Activated T-cell treated with anti-CD3 and anti-CD28 coated beads, Interleukin-2, amount 50 U/mL, for 4 hours (primary cell): ENCODE data around the gene SRP68. TPM values are rescaled to one million over a fixed set of nuclear protein-coding genes. Genes with fewer than 3 reads are reported as not detected.
"Not testable (repeated sequence)": the region's sequence is repeated elsewhere in the genome, so short reads cannot be mapped to it uniquely, and the experiment has no call there.

Source experiments
- ATAC-seq, 2 donors: fragments of 200-7000 bp; cut with Tn5 transposase; one replicate each; pipeline ENCODE4 v1.10.0; 2021
- DNase-seq: peaks from one replicate; pipeline ENCODE4 v3.0.0-alpha.2; 2020
- H3K27me3 Mint-ChIP-seq: one replicate; pipeline ENCODE4 v1.8.0; 2021; ENCODE audit warnings: low read depth, mixed read lengths
- H3K36me3 Mint-ChIP-seq: one replicate; pipeline ENCODE4 v1.8.0; 2022; ENCODE audit warnings: mixed read lengths; ENCODE audit not compliant: insufficient read depth
- H3K4me1 Mint-ChIP-seq: one replicate; pipeline ENCODE4 v1.8.0; 2021; ENCODE audit warnings: low read depth, mixed read lengths
- H3K4me3 Mint-ChIP-seq: one replicate; pipeline ENCODE4 v1.8.0; 2021; ENCODE audit warnings: mild to moderate bottlenecking, moderate library complexity, mixed read lengths
- H3K9me3 Mint-ChIP-seq: one replicate; pipeline ENCODE4 v1.8.0; 2021; ENCODE audit warnings: mixed read lengths
- total RNA-seq, 3 donors: library from RNA; stranded (reverse); gene quantifications; one replicate each; pipeline ENCODE4 v1.2.1, GENCODE V29; 2021

The SRP68 gene
- total RNA-seq, 3 donors from 2014 or later = 88.4 to 114 (median 105) TPM

GRCh38 chr17:76049239-76049638 is 23.1 kb downstream of the SRP68 start:
- no peak overlapping the region for H3K4me3 Mint-ChIP-seq
- DNase-seq (no peak), ATAC-seq (no peak)
- peaks cover 59% of the 10 kb centered on the region for H3K36me3 Mint-ChIP-seq
- H3K4me1 Mint-ChIP-seq = peaks cover 27% of the 10 kb centered on the region
- no peaks in the 10 kb centered on the region for H3K9me3 Mint-ChIP-seq
- no peaks in the 10 kb centered on the region for H3K27me3 Mint-ChIP-seq

- no peaks in the 10 kb centered on the region for H3K27me3 Mint-ChIP-seq
- DNase-seq (no peak), ATAC-seq (no peak)
- peaks cover 58% of the 10 kb centered on the region for H3K36me3 Mint-ChIP-seq
- peaks cover 23% of the 10 kb centered on the region for H3K4me1 Mint-ChIP-seq
- H3K4me3 Mint-ChIP-seq = no peak overlapping the region
- no peaks in the 10 kb centered on the region for H3K9me3 Mint-ChIP-seq
Observed at GRCh38 chr17:76048711-76049110, 23.6 kb downstream of the SRP68 start.

- no peak overlapping the region for H3K4me3 Mint-ChIP-seq
- peaks cover 59% of the 10 kb centered on the region for H3K36me3 Mint-ChIP-seq
- ATAC-seq = no peak
- no peaks in the 10 kb centered on the region for H3K27me3 Mint-ChIP-seq
- no peak for DNase-seq
- no peaks in the 10 kb centered on the region for H3K9me3 Mint-ChIP-seq
- peaks cover 19% of the 10 kb centered on the region for H3K4me1 Mint-ChIP-seq
Observed at GRCh38 chr17:76048025-76048605, 24.2 kb downstream of the SRP68 start.

- DNase-seq (no peak), ATAC-seq (no peak)
- Mint-ChIP-seq H3K9me3 (no peaks in the 10 kb centered on the region), H3K4me1 (peaks cover 19% of the 10 kb centered on the region), H3K36me3 (peaks cover 57% of the 10 kb centered on the region), H3K4me3 (no peak overlapping the region), H3K27me3 (no peaks in the 10 kb centered on the region)
Observed at GRCh38 chr17:76046064-76046463, 26.3 kb downstream of the SRP68 start.

GRCh38 chr17:76044475-76045007 is 27.8 kb downstream of the SRP68 start:
- not testable (repeated sequence) for H3K9me3 Mint-ChIP-seq, ATAC-seq, DNase-seq, H3K4me3 Mint-ChIP-seq, H3K27me3 Mint-ChIP-seq
- Mint-ChIP-seq H3K36me3 (peaks cover 53% of the 10 kb centered on the region), H3K4me1 (peaks cover 12% of the 10 kb centered on the region)

GRCh38 chr17:76042868-76043267 is 29.4 kb downstream of the SRP68 start:
- H3K4me3 Mint-ChIP-seq, H3K27me3 Mint-ChIP-seq, DNase-seq, H3K9me3 Mint-ChIP-seq, ATAC-seq, H3K4me1 Mint-ChIP-seq: not testable (repeated sequence)
- H3K36me3 Mint-ChIP-seq = peaks cover 52% of the 10 kb centered on the region

GRCh38 chr17:76040376-76040775 is 31.9 kb downstream of the SRP68 start:
- H3K36me3 Mint-ChIP-seq = peaks cover 47% of the 10 kb centered on the region
- H3K9me3 Mint-ChIP-seq = no peaks in the 10 kb centered on the region
- no peaks in the 10 kb centered on the region for H3K27me3 Mint-ChIP-seq
- ATAC-seq (no peak), DNase-seq (no peak)
- H3K4me1 Mint-ChIP-seq = peaks cover 2% of the 10 kb centered on the region
- H3K4me3 Mint-ChIP-seq = no peak overlapping the region

GRCh38 chr17:76039121-76039520 is 33.2 kb downstream of the SRP68 start:
- no peak for DNase-seq
- Mint-ChIP-seq H3K27me3 (no peaks in the 10 kb centered on the region), H3K36me3 (peaks cover 36% of the 10 kb centered on the region), H3K4me1 (peaks cover 4% of the 10 kb centered on the region), H3K4me3 (no peak overlapping the region), H3K9me3 (no peaks in the 10 kb centered on the region)
- no peak for ATAC-seq

GRCh38 chr17:76038050-76038449 is 34.3 kb downstream of the SRP68 start:
- ATAC-seq (no peak), DNase-seq (no peak)
- no peaks in the 10 kb centered on the region for H3K27me3 Mint-ChIP-seq
- H3K9me3 Mint-ChIP-seq = no peaks in the 10 kb centered on the region
- H3K4me1 Mint-ChIP-seq = peaks cover 4% of the 10 kb centered on the region
- H3K36me3 Mint-ChIP-seq = peaks cover 27% of the 10 kb centered on the region
- H3K4me3 Mint-ChIP-seq = no peak overlapping the region

GRCh38 chr17:76036497-76037261 is 35.6 kb downstream of the SRP68 start:
- Mint-ChIP-seq H3K36me3 (peaks cover 27% of the 10 kb centered on the region), H3K9me3 (no peaks in the 10 kb centered on the region), H3K4me1 (peaks cover 4% of the 10 kb centered on the region), H3K4me3 (no peak overlapping the region), H3K27me3 (no peaks in the 10 kb centered on the region)
- DNase-seq (no peak), ATAC-seq (no peak)

GRCh38 chr17:76034428-76035350 is 37.6 kb downstream of the SRP68 start:
- ATAC-seq = no peak
- no peaks in the 10 kb centered on the region for H3K27me3 Mint-ChIP-seq
- DNase-seq = no peak
- peaks cover 16% of the 10 kb centered on the region for H3K36me3 Mint-ChIP-seq
- peaks cover 8% of the 10 kb centered on the region for H3K4me1 Mint-ChIP-seq
- no peak overlapping the region for H3K4me3 Mint-ChIP-seq
- H3K9me3 Mint-ChIP-seq = no peaks in the 10 kb centered on the region

- Mint-ChIP-seq H3K4me1 (peaks cover 18% of the 10 kb centered on the region), H3K9me3 (no peaks in the 10 kb centered on the region), H3K36me3 (peaks cover 5% of the 10 kb centered on the region), H3K27me3 (no peaks in the 10 kb centered on the region), H3K4me3 (no peak overlapping the region)
- DNase-seq (no peak), ATAC-seq (no peak)
Observed at GRCh38 chr17:76033139-76033538, 39.2 kb downstream of the SRP68 start.

GRCh38 chr17:76032780-76033108 is 39.6 kb downstream of the SRP68 start:
- Mint-ChIP-seq H3K27me3 (no peaks in the 10 kb centered on the region), H3K4me1 (peaks cover 18% of the 10 kb centered on the region), H3K9me3 (no peaks in the 10 kb centered on the region), H3K36me3 (peaks cover 3% of the 10 kb centered on the region), H3K4me3 (no peak overlapping the region)
- ATAC-seq = no peak
- DNase-seq = no peak

- Mint-ChIP-seq H3K9me3 (no peaks in the 10 kb centered on the region), H3K36me3 (peaks cover 3% of the 10 kb centered on the region), H3K27me3 (no peaks in the 10 kb centered on the region), H3K4me3 (no peak overlapping the region), H3K4me1 (peaks cover 18% of the 10 kb centered on the region)
- DNase-seq (no peak), ATAC-seq (no peak)
Observed at GRCh38 chr17:76032073-76032779, 40.1 kb downstream of the SRP68 start.
